Thoracic aorta endothelial cell (primary cell): ENCODE measurements around the gene HMGB3. TPM values are rescaled to one million over a fixed set of nuclear protein-coding genes. Genes with fewer than 3 reads are reported as not detected.

Source experiments
- small RNA-seq: library from RNA; depleted of rRNA; stranded (forward); fragments of <200 nt; gene quantifications from one replicate; pipeline ENCODE3, GENCODE V24; 2012
- total RNA-seq: library from RNA; depleted of rRNA; stranded (reverse); fragments of >200 nt; gene quantifications from 2 replicates; pipeline ENCODE4 v1.2.3, GENCODE V29; 2012

Gene HMGB3
- total RNA-seq: 39.1 and 41.6 TPM in 2 replicates

DNA sequence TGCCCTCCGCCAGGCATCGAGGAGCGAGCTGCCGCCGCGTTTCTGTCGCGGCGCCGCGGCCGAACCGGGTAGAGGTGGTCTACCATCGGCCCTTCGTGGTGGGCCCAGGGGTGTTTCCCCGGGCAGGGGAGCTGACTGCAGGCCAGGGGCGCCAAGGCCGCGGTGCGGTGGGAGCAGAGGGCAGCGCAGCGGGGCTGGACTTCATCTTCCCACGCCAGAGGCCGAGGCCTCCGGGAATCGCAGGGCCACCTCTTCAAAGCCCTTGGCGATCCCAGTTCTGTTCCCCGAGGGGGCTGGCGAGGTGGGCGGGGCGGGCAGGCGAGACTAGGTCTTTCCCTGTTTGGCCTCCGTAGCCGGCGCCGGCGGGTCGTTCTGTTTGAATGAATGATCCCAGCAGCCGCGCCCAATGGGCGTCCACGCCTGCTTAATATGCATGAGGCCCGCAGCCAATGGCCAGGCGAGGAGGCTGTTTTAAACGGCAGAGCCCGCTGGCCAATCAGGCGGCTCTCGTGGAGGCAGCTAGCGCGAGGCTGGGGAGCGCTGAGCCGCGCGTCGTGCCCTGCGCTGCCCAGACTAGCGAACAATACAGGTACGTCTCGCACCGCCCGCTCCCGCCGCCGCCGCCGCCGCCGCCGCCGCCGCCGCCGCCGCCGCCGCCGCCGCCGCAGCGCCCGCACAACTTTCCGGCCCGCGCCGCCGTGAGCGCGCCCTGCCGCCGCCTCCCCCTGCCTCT lies at the start of gene HMGB3:
Gene HMGB3 (plus strand): TSS at position 548 of the 733 bp plus-strand sequence. CDS start 2,265 bp downstream, outside the sequence.

Small RNA genes lying within 50 kb of the gene (small RNA-seq; reads per million reads assigned to genes)
- gene RNA5SP525 (not detected), gene RNU6-383P (not detected), gene RPL12P50 (not detected)

Other genes starting within 250 kb of the HMGB3 start
- 33.8 and 36.0 TPM in 2 replicates for gene CD99L2, start 84.7 kb upstream of the HMGB3 start, total RNA-seq
- not detected in 2 replicates for gene GPR50, start 193.2 kb downstream of the HMGB3 start, total RNA-seq